Measurements from ENCODE around the gene MYO1A.
"Not testable (repeated sequence)": the region's sequence is repeated elsewhere in the genome, so short reads cannot be mapped to it uniquely, and the experiment has no call there.

Gene MYO1A

DNA sequence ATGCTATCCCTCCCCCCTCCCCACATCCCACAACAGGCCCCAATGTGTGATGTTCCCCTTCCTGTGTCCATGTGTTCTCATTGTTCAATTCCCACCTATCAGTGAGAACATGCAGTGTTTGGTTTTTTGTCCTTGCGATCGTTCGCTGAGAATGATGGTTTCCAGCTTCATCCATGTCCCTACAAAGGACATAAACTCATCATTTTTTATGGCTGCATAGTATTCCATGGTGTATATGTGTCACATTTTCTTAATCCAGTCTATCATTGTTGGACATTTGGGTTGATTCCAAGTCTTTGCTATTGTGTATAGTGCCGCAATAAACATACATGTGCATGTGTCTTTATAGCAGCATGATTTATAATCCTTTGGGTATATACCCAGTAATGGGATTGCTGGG is 3.2 kb upstream of the MYO1A start:
- not testable (repeated sequence) for H2AK5ac ChIP-seq (ENCODE audit: low read depth, low read length); H3K4ac ChIP-seq (ENCODE audit: low read length); H2BK5ac ChIP-seq (ENCODE audit: low read length); H3K4me1 ChIP-seq (ENCODE audit: control insufficient read depth in 2 of 2, insufficient read depth in 1 of 2, low read depth in 1 of 2, low read length in 2 of 2); H3K27me3 ChIP-seq (ENCODE audit: control insufficient read depth in 3 of 3, insufficient read depth in 3 of 3, low read depth in 1 of 3, low read length in 3 of 3); H3K23ac ChIP-seq (ENCODE audit: low read depth, low read length, poor library complexity); H3K14ac ChIP-seq (ENCODE audit: low read length); H2AFZ ChIP-seq (ENCODE audit: low read length); H3K9ac ChIP-seq (ENCODE audit: low read depth, low read length, poor library complexity); H3K27ac ChIP-seq (replicated peaks; ENCODE audit: low read length); H2BK15ac ChIP-seq (ENCODE audit: low read length); DNase-seq (ENCODE audit: low spot score); H3K4me3 ChIP-seq (ENCODE audit: low read length in 2 of 2); H3K79me1 ChIP-seq (ENCODE audit: low read depth, low read length); H4K91ac ChIP-seq (ENCODE audit: low read depth, low read length, poor library complexity); H2BK12ac ChIP-seq (ENCODE audit: low read length); H4K8ac ChIP-seq (ENCODE audit: low read depth, low read length); H3K9me3 ChIP-seq (replicated peaks in 1 of 2; ENCODE audit: control insufficient read depth in 2 of 2, insufficient read depth in 1 of 2, low read depth in 1 of 2, low read length in 2 of 2); H3K4me2 ChIP-seq (ENCODE audit: insufficient read depth, low read length, poor library complexity, severe bottlenecking); H2BK120ac ChIP-seq (ENCODE audit: low read depth, low read length); H3K18ac ChIP-seq (ENCODE audit: low read length)
- peaks cover 9 to 36% of the 10 kb centered on the region in 2 donors for H3K36me3 ChIP-seq (replicated peaks in 1 of 2; ENCODE audit: control insufficient read depth in 2 of 2, insufficient read depth in 2 of 2, low read length in 2 of 2)
- no CpG with 5 or more reads among the region's 4 CpGs for WGBS, 2 donors (ENCODE audit: extremely low coverage in 2 of 2, insufficient read length in 2 of 2, insufficient replicate concordance in 1 of 2)

- Histone ChIP-seq H3K14ac (ENCODE audit: low read length) (no peak overlapping the region), H3K9me3 (replicated peaks in 1 of 2; ENCODE audit: control insufficient read depth in 2 of 2, insufficient read depth in 1 of 2, low read depth in 1 of 2, low read length in 2 of 2) (peaks cover 0 to 3% of the 10 kb centered on the region in 2 donors), H3K9ac (ENCODE audit: low read depth, low read length, poor library complexity) (no peak overlapping the region), H3K36me3 (replicated peaks in 1 of 2; ENCODE audit: control insufficient read depth in 2 of 2, insufficient read depth in 2 of 2, low read length in 2 of 2) (peaks cover 0 to 15% of the 10 kb centered on the region in 2 donors), H3K18ac (ENCODE audit: low read length) (no peak overlapping the region), H2BK12ac (ENCODE audit: low read length) (no peak overlapping the region), H2BK15ac (ENCODE audit: low read length) (no peak overlapping the region), H2AK5ac (ENCODE audit: low read depth, low read length) (no peak overlapping the region), H4K8ac (ENCODE audit: low read depth, low read length) (no peak overlapping the region), H4K91ac (ENCODE audit: low read depth, low read length, poor library complexity) (no peak overlapping the region), H3K4me2 (ENCODE audit: insufficient read depth, low read length, poor library complexity, severe bottlenecking) (no peak overlapping the region), H3K4me1 (ENCODE audit: control insufficient read depth in 2 of 2, insufficient read depth in 1 of 2, low read depth in 1 of 2, low read length in 2 of 2) (peaks cover 0 to 2% of the 10 kb centered on the region in 2 donors), H3K79me1 (ENCODE audit: low read depth, low read length) (no peaks in the 10 kb centered on the region), H2BK120ac (ENCODE audit: low read depth, low read length) (no peak overlapping the region), H3K27ac (replicated peaks; ENCODE audit: low read length) (no peak overlapping the region), H3K27me3 (ENCODE audit: control insufficient read depth in 3 of 3, insufficient read depth in 3 of 3, low read depth in 1 of 3, low read length in 3 of 3) (peaks cover 0 to 17% (median 0%) of the 10 kb centered on the region in 3 experiments), H3K4ac (ENCODE audit: low read length) (no peak overlapping the region), H2BK5ac (ENCODE audit: low read length) (no peak overlapping the region), H3K4me3 (ENCODE audit: low read length in 2 of 2) (no peak overlapping the region), H2AFZ (ENCODE audit: low read length) (no peak overlapping the region), H3K23ac (ENCODE audit: low read depth, low read length, poor library complexity) (no peak overlapping the region)
- WGBS, 2 donors (ENCODE audit: extremely low coverage in 2 of 2, insufficient read length in 2 of 2, insufficient replicate concordance in 1 of 2), result no CpG with 5 or more reads among the region's 1 CpG
- DNase-seq (ENCODE audit: low spot score), result no peak
Measured at GRCh38 chr12:57051011-57051410, 1.1 kb upstream of the MYO1A start.

- no peak overlapping the region for H3K4me3 ChIP-seq (ENCODE audit: low read length in 2 of 2)
- no peak overlapping the region for H3K27ac ChIP-seq (replicated peaks; ENCODE audit: low read length)
- H3K4me2 ChIP-seq (ENCODE audit: insufficient read depth, low read length, poor library complexity, severe bottlenecking), result no peak overlapping the region
- no CpG with 5 or more reads among the region's 4 CpGs for WGBS, 2 donors (ENCODE audit: extremely low coverage in 2 of 2, insufficient read length in 2 of 2, insufficient replicate concordance in 1 of 2)
- peaks cover 0 to 27% (median 0%) of the 10 kb centered on the region in 3 experiments for H3K27me3 ChIP-seq (ENCODE audit: control insufficient read depth in 3 of 3, insufficient read depth in 3 of 3, low read depth in 1 of 3, low read length in 3 of 3)
- H3K79me1 ChIP-seq (ENCODE audit: low read depth, low read length), result no peaks in the 10 kb centered on the region
- no peak overlapping the region for H3K4ac ChIP-seq (ENCODE audit: low read length)
- H2BK12ac ChIP-seq (ENCODE audit: low read length), result no peak overlapping the region
- H3K23ac ChIP-seq (ENCODE audit: low read depth, low read length, poor library complexity), result no peak overlapping the region
- no peak overlapping the region for H3K18ac ChIP-seq (ENCODE audit: low read length)
- no peak overlapping the region for H3K14ac ChIP-seq (ENCODE audit: low read length)
- no peak overlapping the region for H4K91ac ChIP-seq (ENCODE audit: low read depth, low read length, poor library complexity)
- H2AK5ac ChIP-seq (ENCODE audit: low read depth, low read length), result no peak overlapping the region
- no peak overlapping the region for H2AFZ ChIP-seq (ENCODE audit: low read length)
- H3K36me3 ChIP-seq (replicated peaks in 1 of 2; ENCODE audit: control insufficient read depth in 2 of 2, insufficient read depth in 2 of 2, low read length in 2 of 2), result peaks cover 0 to 2% of the 10 kb centered on the region in 2 donors
- no peak overlapping the region for H2BK5ac ChIP-seq (ENCODE audit: low read length)
- peaks cover 0 to 2% of the 10 kb centered on the region in 2 donors for H3K9me3 ChIP-seq (replicated peaks in 1 of 2; ENCODE audit: control insufficient read depth in 2 of 2, insufficient read depth in 1 of 2, low read depth in 1 of 2, low read length in 2 of 2)
- no peak overlapping the region for H2BK15ac ChIP-seq (ENCODE audit: low read length)
- H4K8ac ChIP-seq (ENCODE audit: low read depth, low read length), result no peak overlapping the region
- H3K4me1 ChIP-seq (ENCODE audit: control insufficient read depth in 2 of 2, insufficient read depth in 1 of 2, low read depth in 1 of 2, low read length in 2 of 2), result peaks cover 0 to 2% of the 10 kb centered on the region in 2 donors
- no peak overlapping the region for H3K9ac ChIP-seq (ENCODE audit: low read depth, low read length, poor library complexity)
- H2BK120ac ChIP-seq (ENCODE audit: low read depth, low read length), result no peak overlapping the region
- no peak for DNase-seq (ENCODE audit: low spot score)
Measured at GRCh38 chr12:57049119-57049446, 846 bp downstream of the MYO1A start.

DNA sequence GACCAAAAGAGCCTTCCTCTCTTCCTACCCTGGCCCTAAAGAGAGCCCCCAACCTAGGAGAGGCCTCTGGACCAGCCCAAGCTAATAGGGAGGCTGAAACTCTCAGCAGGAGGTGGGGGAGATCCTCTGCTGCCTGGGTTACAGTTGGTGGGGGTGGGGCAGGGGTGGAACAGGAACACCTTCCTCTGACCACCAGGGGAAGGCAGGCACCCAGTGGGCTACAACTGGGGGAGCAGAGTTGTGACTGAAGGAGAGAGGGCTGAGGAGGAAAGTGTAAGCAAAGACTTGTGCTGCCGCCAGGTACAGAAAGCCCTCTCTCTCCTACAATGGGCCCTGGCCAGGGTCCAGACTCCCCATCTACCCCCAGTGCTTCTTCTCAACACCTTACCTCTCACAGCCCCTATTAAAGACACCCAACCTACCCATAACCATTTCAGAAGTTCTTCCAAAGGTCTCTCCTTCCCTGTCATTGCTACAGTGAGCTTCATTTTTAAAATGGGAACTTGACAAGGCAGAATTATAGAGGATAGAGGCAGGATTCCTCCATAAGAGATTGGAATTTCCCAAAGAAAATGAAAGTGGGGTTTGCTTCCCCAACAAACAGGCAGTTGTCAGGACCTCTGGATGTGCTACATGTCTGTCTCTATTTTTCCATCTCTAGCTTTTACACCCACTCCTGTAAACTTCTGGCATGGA is 1.4 kb downstream of the MYO1A start:
- no peak for DNase-seq (ENCODE audit: low spot score)
- no peak overlapping the region for H3K4me3 ChIP-seq (ENCODE audit: low read length in 2 of 2)
- no CpG with 5 or more reads among the region's 1 CpG for WGBS, 2 donors (ENCODE audit: extremely low coverage in 2 of 2, insufficient read length in 2 of 2, insufficient replicate concordance in 1 of 2)

More for the DNA sequence above, 1.4 kb downstream of the MYO1A start:
- Histone ChIP-seq H3K23ac (ENCODE audit: low read depth, low read length, poor library complexity) (no peak overlapping the region), H3K4me2 (ENCODE audit: insufficient read depth, low read length, poor library complexity, severe bottlenecking) (no peak overlapping the region), H2AK5ac (ENCODE audit: low read depth, low read length) (no peak overlapping the region), H4K8ac (ENCODE audit: low read depth, low read length) (no peak overlapping the region), H3K9ac (ENCODE audit: low read depth, low read length, poor library complexity) (no peak overlapping the region), H2BK15ac (ENCODE audit: low read length) (no peak overlapping the region), H2BK12ac (ENCODE audit: low read length) (no peak overlapping the region), H2BK120ac (ENCODE audit: low read depth, low read length) (no peak overlapping the region), H3K4ac (ENCODE audit: low read length) (no peak overlapping the region), H3K18ac (ENCODE audit: low read length) (no peak overlapping the region), H2AFZ (ENCODE audit: low read length) (no peak overlapping the region), H3K36me3 (replicated peaks in 1 of 2; ENCODE audit: control insufficient read depth in 2 of 2, insufficient read depth in 2 of 2, low read length in 2 of 2) (no peaks in the 10 kb centered on the region), H3K79me1 (ENCODE audit: low read depth, low read length) (no peaks in the 10 kb centered on the region), H2BK5ac (ENCODE audit: low read length) (no peak overlapping the region), H3K27ac (replicated peaks; ENCODE audit: low read length) (no peak overlapping the region), H4K91ac (ENCODE audit: low read depth, low read length, poor library complexity) (no peak overlapping the region), H3K9me3 (replicated peaks in 1 of 2; ENCODE audit: control insufficient read depth in 2 of 2, insufficient read depth in 1 of 2, low read depth in 1 of 2, low read length in 2 of 2) (no peaks in the 10 kb centered on the region), H3K14ac (ENCODE audit: low read length) (no peak overlapping the region), H3K4me1 (ENCODE audit: control insufficient read depth in 2 of 2, insufficient read depth in 1 of 2, low read depth in 1 of 2, low read length in 2 of 2) (peaks cover 0 to 2% of the 10 kb centered on the region in 2 donors), H3K27me3 (ENCODE audit: control insufficient read depth in 3 of 3, insufficient read depth in 3 of 3, low read depth in 1 of 3, low read length in 3 of 3) (peaks cover 0 to 32% (median 0%) of the 10 kb centered on the region in 3 experiments)

Data from neuronal stem cell (in vitro differentiated cells).